Activated CD8-positive, alpha-beta memory T cell treated with anti-CD3 and anti-CD28 coated beads, Interleukin-2, amount 50 U/mL, for 24 hours (primary cell): ENCODE data around the gene FRYL.
A peak's percentile ranks its signal among the peaks of the same experiment; 100 is the strongest.

Experiments used
- DNase-seq: peaks from one replicate; pipeline ENCODE4 v3.0.0-alpha.2; 2020; ENCODE audit errors: extremely low read depth

The FRYL gene

DNA sequence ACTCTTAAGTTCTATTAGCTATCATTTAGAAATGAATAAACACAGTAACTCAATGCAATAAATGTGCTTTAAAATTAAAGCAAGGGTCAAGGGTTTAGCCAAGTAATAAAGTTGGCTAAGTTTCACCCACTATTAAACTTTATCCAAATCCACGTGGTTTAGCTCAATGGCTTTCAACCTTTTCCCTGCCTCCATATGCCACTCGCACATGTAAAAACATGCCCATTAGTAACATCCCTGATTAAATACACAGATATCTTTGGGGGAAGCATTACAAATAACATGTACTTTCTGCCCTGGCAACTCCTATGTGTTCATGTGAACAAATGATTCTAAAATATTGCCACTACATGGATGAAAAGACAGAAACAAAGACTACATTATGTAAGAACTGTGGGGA lies 159.2 kb downstream of the FRYL start:
- DNase-seq: no peak

DNA sequence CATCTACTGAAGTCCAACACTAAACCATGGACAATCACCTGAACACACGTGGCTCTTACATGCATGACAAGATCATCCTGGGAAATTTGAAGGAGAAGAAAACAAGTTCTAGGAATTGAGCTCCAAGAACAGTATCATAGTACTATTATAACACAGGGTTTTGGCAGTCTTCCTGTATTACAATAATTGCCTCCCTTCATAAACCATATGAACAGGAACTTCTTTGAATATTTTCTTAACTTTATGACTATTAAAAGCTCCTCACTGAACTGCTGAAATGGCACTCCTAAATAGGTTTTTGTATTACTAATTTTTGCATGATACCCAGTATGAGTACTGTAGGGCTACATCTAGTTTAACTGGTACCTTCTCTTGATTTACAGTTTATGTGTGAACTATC lies 160.0 kb downstream of the FRYL start:
- no peak for DNase-seq

DNA sequence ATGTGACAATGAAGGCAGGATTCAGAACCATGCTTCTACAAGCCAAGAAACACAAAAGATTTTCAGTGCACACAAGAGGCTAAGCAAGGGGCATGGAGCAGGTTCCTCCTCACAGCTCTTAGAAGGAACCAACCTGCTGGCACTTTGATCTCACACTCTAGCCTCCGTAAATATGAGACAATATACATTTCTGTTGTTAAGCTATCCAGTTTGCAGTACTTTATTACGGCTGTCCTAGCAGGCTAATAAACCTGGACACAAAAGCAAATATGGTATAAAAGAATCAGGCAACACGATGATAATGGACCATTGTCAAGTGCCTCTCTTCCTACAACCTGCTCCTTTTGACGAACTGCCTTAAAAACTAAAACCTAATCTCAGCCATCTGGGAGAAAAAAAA lies 175.6 kb downstream of the FRYL start:
- no peak for DNase-seq

DNA sequence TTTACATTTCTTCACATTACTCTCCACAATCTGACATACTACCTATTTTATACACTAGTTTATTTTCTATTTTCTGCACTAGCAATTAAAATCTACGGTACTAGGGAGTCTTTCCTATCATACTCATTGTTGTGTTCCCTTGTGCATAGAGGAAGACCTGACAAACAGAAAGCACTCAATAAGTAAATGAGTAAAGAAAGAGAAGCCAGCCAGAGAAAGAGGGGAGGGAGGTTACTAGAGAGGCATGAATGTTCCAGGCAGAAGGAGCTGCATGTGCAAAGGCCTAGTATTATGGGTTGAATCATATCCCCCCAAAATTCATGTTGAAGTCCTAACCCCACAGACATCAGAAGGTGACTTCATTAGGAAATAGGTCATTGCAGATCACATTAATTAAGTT lies 176.0 kb downstream of the FRYL start:
- DNase-seq: no peak

DNA sequence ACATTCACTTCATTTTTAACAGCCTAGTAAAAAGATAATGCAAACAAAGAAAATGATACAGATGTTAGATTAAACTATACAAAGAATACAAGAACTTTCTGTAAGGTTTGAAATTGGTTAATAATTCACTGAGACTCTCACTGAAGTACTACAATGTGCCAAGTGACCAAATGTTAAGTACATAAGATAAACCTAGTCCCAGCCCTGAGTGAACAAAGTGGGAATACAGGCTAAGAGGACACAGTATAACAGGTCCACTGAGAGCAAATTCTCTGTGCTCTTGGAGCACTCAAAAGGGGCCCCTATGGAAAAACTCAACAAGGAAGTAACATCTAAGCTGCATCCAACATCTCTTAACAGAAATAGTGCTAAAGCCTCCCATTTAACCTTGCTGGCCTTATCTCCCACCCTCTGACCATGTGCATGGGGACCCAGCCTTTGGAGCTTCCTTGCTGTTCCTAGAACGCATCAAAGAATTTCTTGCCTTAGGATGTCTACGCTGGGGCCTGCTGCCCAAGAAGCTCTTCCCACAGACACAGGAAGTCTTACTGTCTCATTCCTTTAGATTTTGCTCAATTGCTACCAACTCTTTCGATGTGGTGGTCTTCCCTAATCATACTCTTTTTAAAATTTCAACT lies 176.6 kb downstream of the FRYL start:
- no peak for DNase-seq

DNA sequence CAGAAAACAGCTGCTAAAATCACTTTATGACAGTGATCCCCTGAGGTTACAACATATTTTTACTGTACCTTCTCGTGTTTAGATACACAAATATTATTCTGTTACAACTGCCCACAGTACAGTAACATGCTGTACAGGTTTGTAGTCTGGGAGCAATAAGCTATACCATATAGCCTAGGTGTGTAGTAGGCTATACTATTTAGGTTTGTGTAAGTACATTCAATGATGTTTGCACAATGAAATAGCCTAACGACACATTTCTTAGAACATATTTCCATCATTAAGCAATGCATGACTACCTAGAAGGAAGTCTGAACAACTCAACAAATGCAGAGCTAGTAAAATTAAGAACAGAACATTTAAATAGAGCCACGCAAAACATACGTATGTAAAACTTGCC lies 177.3 kb downstream of the FRYL start:
- DNase-seq: no peak

DNA sequence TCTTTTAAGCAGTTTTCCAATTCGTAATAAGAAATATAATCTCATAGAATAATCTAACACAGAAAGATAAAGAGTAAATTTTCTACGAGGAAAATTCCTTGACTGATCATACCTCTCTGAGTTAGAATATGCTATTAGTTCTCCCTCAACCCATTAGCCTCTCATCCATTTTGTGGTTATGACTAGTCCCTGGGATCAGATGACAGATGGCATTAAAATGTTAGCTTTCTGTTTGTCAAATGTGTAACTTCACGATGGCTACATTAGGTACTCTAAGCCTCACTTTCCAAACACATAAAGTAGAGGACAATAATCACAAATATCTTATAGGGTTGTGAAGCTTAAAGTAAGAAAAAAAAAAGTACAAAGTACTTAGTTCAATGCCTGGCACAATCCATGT lies 177.9 kb downstream of the FRYL start:
- DNase-seq: no peak

DNA sequence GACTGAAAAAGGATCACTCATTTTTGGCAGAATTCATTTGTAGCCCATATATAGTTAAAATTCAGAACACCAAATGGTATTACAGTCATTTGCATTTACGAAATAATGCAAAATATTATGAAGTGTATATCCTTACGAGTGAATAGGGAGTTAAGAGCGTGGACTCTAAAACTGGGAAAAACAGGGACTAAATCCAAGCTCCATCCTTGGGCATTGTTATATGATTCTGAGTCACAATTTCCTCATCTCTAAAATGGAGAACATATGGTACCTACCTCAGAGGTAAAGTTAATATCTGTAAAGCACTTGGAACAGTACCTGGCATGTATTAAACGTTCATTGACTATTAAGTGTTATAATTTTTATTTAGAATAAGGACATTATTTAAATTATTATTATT lies 183.7 kb downstream of the FRYL start:
- DNase-seq: no peak

DNA sequence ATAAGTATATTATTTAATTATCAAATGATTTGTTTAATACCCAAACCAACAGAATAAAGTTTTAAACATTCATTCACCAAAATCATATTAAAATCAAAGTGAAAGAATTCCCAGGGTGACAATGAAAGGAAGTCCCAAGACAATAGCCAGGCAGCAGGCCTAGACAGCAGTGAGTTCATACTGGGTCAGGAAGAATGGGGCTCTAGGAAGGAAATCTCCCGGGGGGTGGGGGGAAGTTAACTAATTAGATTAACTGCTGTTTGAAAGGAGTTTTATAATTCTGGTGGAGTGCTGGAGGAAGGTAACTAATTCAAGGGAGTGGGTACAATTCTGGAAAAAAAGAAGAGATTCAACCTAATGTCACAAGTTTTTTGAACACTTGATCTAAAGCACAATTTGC lies 185.9 kb downstream of the FRYL start:
- DNase-seq: no peak

DNA sequence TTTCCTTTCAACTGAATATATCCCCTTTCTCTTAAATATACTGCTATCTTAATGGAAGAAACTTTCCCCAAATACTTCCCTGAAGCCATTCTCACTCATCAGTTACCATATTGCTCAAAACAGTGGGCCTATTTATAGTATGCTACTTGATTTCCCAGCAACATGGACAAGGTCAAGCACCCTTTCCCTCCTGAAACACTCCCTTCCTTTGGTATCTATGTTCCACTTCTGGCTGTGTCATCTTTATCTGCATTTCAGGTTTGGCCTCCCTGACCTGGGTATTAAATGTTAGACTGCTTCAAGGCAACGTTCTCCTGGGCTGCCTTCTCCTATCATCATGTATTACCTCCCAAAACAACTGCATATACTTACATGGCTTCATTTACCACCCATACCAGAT lies 188.7 kb downstream of the FRYL start:
- no peak for DNase-seq

DNA sequence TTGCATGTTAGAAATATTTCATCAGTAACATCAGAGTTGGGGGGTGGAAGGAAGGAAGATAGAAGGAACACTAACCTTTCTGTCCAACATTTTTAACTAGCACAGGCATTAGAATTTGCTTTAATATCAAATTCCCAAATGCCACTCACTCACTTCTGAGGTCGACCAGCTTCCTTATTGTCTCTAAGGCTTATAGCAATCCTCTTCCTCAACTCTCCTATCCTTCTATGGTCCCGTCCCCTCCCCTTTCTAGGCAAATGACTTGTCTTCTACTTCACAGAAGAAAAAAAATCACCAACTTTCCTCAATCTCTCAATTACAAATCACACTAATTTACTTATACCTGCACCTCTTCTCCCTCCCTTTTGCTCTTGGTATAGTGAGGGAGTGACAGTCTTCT lies 189.2 kb downstream of the FRYL start:
- DNase-seq: no peak

DNA sequence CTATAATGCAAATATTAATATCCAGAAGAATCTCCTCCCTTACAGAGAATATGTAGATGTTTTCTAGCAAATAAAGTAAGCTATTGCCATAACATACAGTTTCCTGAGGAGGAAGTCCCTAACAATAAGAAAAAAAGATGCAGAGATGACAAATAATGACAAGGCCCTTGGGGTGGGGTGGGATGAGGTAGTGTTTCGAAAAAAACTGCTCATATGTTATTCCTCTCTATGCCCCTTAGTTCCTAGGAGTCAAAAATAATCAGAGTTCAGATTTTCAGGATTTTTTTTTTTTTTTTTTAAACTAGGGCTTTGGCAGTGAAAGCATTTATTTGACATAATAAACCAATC lies 191.0 kb downstream of the FRYL start:
- DNase-seq: no peak

DNA sequence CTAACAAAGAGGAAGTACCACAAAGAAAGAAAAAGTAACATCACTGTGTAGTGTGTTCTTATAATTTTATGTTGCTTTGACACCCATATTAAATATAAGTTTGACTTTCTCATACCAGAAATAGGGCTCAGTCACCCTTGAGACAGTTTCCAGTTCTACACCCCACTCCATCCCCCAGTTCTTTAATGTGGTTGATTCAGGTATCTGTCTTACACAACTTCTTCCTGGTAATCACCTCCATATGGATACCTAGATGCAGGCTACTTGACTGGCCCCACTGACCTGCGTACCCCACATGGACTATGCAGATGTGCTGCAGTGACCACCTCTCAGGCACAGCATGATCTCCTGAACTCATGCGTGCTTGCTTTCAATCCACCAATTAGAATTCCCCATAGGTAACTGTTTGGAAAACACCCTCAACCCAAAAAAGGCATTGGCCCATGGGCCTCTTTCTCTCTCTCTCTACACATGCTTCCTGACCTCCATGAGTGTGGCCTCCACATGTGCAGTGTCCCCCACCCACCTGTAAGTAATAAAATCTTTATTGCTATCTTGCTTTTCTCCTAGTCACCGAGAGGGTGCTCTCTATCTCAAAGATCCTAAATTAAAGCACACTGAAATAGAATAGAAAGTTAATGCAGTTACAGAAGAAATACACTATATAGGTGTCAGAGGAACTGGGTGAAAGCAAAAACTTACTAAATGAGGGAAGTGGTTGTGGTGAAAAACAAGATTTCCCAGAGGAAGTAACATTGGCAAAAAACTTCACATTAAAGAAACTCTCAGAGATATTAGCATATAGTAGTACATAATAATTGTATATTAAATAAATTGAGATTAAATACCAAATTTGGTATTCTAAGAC lies 191.6 kb downstream of the FRYL start:
- no peak for DNase-seq

DNA sequence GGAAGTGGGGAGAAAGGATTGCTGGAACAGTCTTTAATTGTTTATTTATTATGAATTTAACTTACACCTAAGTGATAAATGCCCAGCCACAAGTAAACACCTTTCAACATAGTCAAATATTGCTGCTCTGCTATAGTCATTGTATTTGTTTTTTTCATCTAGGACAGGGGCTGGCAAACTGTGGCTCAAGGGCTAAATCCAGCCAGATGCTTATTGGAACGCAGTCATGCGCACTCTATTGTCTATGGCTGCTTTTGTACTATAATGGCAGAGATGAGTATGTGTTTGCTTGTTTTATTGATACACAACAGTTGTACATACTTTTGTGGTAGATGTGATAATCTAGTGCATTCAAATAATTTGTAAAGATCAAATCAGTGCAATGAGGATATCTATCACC lies 194.7 kb downstream of the FRYL start:
- no peak for DNase-seq

DNA sequence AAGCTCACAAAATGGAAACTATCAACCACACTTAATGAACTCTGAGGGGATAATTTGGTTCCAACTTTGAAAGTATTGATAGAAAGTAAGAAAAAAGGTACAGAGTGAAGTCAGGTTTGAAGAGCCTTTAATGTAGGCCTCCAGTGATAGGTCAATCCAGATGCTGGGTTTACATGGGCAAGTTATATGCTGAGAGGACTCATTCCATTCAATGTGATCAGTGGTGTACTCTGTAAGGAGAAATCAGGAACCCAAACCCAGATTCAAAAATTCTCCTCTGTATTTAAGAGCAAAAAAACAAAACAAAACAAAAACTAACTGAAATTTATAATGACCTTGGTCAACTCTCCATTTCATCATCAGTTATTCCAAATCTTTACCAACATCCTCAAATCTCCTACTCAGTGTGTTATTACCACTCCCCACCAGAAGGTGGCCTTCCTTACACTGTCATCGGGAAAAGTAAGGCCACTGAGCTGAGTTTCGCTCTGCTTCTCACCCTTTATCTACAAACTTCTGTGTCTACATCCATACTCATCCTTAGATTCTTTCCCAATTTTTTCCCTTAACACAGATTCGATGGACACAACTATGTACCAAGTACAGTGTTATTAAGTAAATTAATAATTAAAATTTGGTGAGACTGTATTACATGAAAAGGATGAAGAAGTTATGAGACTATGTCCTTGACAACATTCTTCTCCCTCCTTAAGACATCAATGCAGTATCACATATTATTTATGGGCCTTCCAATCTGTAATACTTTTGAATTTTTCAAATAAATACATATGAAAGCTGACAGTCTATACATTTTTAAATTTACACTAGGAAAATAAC lies 201.7 kb downstream of the FRYL start:
- DNase-seq: peak; percentile 13

DNA sequence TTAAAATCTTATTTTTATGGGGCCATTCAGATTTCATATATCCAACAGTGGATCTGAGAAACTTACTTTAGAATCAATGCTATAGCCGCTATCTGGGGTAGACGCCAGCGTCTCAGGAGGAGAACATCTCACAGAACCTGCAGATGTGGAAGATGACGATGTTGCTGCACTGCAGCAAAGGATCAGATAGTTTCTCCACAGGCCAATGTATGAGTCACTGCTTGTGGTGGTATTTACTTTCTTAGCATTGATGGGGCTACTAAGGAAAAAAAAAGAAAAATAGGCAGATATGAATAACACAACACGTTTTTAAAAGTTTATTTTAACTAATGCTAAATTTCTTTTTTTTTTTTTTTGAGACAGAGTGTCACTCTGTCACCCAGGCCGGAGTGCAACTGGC lies 204.1 kb downstream of the FRYL start:
- no peak for DNase-seq

DNA sequence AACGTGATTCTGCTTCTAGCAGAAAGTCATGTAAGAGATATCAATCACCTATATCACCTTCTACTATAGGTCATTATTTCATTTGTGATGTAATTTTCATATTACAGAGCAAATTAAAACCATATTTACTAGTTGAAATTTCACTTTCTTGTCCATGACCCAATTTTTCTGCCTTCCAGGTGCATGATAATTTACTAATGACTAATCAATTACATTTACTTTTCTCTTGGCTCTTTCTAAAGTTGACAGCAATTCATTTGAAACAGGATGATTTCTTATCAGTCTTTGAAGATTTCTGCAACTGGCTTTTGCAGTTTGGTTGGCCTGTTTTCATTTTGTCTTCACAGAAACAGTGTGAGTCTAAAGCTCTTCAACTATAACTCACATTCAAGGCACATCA lies 208.6 kb downstream of the FRYL start:
- DNase-seq: no peak

DNA sequence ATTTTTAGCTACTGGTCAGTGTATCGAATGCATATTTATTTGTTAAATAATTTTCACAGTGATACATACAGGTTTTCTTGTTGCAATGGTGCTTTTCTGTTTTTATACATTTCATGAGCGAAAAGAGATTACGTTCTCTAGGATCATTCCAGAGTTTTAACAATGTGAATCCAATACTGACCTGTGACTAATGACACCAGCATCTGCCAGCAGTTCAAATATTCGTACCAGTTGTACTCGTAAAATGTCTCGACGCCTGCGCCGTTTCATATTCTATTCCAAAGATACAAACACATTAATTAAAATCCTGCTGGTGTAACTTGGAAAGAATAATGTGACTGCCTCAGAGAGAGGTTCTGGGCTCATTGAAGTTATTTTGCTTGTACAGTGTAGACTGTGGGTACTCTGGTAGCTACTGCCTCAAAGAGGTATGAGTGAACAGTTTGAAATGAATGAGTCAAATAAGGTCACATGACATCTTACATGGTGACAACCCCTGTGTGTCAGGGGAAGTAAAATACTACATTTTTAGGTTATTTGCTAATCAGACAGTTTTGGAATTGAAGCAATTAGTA lies 209.3 kb downstream of the FRYL start:
- no peak for DNase-seq

DNA sequence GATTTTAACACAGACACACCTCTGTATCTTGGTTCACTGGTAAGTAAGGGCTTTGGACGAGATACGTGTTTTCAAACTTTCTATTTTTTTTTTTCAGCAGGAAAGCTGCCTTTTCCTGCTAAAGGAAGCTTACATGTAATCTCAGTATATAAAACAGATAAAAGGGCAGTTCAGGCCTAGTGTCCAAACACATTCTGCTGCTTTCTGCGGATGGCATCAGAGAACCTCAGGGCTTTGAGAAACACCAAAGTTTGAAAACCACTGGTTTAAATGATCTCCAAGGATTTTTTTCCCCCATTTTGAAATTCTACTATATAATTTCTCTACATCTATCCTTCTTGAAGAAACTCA lies 214.1 kb downstream of the FRYL start:
- no peak for DNase-seq

DNA sequence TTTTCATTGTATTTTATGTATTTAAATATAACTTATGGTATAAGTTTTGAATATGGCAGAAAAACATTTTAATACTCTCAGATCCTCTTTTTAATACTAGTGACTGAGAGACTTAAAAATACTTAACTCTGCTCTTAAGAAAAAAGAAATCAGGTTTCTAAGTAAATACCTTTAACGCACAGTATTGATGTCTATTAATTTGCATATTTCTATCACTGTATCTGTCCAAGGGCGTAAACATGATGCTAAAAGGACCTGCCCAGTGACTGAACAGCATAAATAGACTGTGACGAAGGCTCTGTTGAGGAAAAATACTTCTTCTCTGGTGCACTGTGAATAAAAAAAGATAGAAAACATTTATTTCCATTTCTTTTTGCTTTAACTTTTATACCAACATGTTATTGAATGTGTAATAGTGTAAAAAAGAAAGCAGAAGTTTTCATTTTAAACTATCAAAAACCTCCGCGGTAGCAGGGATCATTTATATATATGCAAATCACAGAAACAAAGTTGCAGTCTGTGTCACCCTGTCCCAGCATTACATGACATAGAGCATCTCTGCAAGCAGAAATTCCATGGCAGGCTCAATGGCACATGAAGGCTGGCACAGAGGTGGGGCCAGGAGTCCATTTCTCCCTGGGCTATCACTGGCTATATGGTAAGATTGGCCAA lies 214.6 kb downstream of the FRYL start:
- DNase-seq: no peak

DNA sequence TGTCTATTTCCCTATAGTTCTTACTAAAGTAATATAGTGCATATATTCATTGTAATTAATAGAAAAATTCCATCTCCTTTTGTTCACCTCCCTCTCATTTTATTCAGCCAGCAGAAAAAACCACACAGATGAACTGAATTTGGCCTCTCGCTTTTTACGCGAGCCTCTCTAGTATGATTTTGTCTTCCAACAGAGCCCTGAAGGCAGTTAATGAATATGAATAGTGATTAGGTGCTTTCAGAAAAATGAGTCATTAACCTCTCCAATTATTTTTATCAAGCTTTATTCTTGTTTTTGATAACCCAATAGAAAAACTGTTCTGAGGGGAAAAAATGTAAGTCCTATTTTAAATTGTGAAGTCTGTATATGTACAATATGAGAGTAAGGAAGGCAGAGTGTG lies 215.9 kb downstream of the FRYL start:
- no peak for DNase-seq

DNA sequence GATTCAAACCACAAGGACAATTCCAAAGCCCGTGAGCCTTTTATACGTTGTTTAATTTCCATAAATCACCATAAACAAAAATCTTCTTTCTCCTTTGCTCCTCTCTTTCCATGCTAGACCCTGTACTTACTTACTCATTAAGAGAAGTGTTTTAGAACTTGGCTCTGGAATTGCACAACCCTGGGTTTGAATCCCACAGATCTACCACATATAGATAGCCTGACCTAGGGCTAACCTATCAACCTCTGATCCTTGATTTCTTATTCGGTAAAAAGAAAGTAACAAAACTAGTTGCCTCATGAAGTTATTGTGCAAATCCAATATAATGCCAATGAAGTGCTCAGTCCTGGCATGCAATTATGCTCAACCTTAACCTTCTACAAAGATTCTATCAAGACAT lies 221.3 kb downstream of the FRYL start:
- no peak for DNase-seq
